Measurements from ENCODE around the gene VWA5B1. TPM values are rescaled to one million over a fixed set of nuclear protein-coding genes. Genes with fewer than 3 reads are reported as not detected.

VWA5B1 gene
- total and polyA plus RNA-seq, 2 of the 8 experiments (the other 6 are each of a cell fraction or from before 2014, with no cell fraction given) = 0.54 to 2.3 TPM

- no peak for TF ChIP-seq PHF8 (conservative IDR thresholded peaks at IDR 0.05; ENCODE audit: low read depth, low read length)
These were observed 39.3 kb downstream of the VWA5B1 start (continued) for GRCh38 chr1:20329793-20330542.

All from H1 (cell line).